ENCODE results near the gene ANK2.
"Not testable (repeated sequence)": the region's sequence is repeated elsewhere in the genome, so short reads cannot be mapped to it uniquely, and the experiment has no call there.

The ANK2 gene

GRCh38 chr4:113065629-113066028 is 16.2 kb downstream of the ANK2 start:
- peaks cover 15% of the 10 kb centered on the region for H3K27me3 Mint-ChIP-seq
- H3K27ac Mint-ChIP-seq: no peak overlapping the region
- H3K36me3 Mint-ChIP-seq (ENCODE audit: low read depth): no peaks in the 10 kb centered on the region
- DNase-seq: no peak
- H3K4me3 Mint-ChIP-seq: no peak overlapping the region
- H3K9me3 Mint-ChIP-seq: no peaks in the 10 kb centered on the region
- no peaks in the 10 kb centered on the region for H3K4me1 Mint-ChIP-seq (ENCODE audit: low read depth)

GRCh38 chr4:113068771-113069170 is 19.3 kb downstream of the ANK2 start:
- H3K27ac Mint-ChIP-seq; H3K9me3 Mint-ChIP-seq; H3K36me3 Mint-ChIP-seq (ENCODE audit: low read depth); H3K4me1 Mint-ChIP-seq (ENCODE audit: low read depth); H3K4me3 Mint-ChIP-seq; DNase-seq: not testable (repeated sequence)
- peaks cover 15% of the 10 kb centered on the region for H3K27me3 Mint-ChIP-seq

DNA sequence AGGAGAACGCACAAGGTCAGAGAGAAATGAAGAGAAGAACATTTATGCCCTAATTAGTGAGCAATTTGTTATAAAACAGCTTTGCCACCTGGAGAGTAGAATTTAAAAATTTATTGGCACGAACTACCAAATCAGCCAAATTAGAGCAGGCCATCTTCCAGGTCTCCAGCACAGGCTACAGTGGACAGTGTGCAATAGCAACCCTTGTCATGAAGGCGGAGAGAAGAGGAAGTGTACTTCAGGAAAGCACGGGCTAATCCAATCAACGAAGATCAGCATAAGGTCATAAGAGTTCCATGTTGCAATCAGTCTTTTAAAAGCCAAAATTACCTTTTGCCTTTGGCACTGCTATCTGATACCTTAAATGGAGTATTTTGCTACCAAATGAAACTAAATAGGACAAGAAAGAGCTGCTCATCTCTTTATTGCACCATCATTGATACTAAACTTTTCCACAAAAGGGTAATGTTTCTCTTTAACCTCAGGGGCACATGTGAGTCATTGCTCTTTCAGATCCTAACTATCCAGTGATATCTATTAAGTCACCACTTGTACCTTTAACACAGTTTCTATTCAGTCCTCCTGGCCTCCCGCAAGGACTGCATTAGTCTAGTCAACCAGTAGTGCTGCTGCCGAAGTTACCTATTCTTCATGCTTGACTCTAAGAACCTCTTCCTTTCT is 19.9 kb downstream of the ANK2 start:
- H3K27ac Mint-ChIP-seq: no peak overlapping the region
- no peaks in the 10 kb centered on the region for H3K4me1 Mint-ChIP-seq (ENCODE audit: low read depth)
- no peak overlapping the region for H3K4me3 Mint-ChIP-seq
- H3K9me3 Mint-ChIP-seq: no peaks in the 10 kb centered on the region
- no peaks in the 10 kb centered on the region for H3K36me3 Mint-ChIP-seq (ENCODE audit: low read depth)
- no peak for DNase-seq
- H3K27me3 Mint-ChIP-seq: peaks cover 12% of the 10 kb centered on the region

GRCh38 chr4:113070755-113071154 is 21.3 kb downstream of the ANK2 start:
- no peak for DNase-seq
- Mint-ChIP-seq H3K4me1 (ENCODE audit: low read depth) (no peaks in the 10 kb centered on the region), H3K9me3 (no peaks in the 10 kb centered on the region), H3K4me3 (no peak overlapping the region), H3K36me3 (ENCODE audit: low read depth) (no peaks in the 10 kb centered on the region), H3K27ac (no peak overlapping the region), H3K27me3 (peaks cover 11% of the 10 kb centered on the region)

DNA sequence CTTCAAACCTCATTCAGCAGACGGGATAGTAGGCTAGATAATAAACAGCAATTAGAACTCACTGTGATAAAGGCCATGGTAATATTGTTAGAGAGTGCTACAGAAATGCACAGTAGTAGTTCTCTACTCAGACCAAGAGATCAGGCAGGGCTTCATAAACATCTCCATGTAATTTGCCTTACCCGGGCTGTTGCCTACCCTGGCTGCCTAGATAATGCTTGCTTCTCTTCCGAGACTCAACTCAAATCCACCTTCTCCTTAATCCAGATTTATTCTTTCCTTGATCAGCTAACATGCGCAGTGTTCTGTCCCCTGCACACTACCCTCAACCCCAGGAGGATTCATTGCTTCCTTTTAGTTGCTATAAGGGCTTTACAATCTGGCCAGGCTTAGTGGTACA is 21.8 kb downstream of the ANK2 start:
- Mint-ChIP-seq H3K27me3 (peaks cover 10% of the 10 kb centered on the region), H3K36me3 (ENCODE audit: low read depth) (no peaks in the 10 kb centered on the region), H3K4me3 (no peak overlapping the region), H3K9me3 (no peaks in the 10 kb centered on the region), H3K4me1 (ENCODE audit: low read depth) (no peaks in the 10 kb centered on the region), H3K27ac (no peak overlapping the region)
- no peak for DNase-seq

DNA sequence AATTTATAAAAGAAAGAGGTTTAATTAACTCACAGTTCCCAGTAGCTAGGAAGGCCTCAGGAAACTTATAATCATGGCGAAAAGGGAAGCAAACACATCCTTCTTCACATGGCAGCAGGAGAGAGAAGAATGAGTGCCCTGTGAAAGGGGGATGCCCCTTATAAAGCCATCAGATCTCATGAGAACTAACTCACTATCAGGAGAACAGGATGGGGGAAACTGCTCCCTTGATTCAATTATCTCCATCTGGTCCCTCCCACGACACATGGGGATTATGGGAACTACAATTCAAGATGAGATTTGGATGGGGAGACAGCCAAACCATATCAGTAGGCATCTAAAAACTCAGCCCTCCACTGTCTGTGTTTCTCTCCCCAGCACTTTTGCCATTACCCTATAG is 22.4 kb downstream of the ANK2 start:
- no peaks in the 10 kb centered on the region for H3K4me1 Mint-ChIP-seq (ENCODE audit: low read depth)
- no peak overlapping the region for H3K27ac Mint-ChIP-seq
- H3K27me3 Mint-ChIP-seq: peaks cover 7% of the 10 kb centered on the region
- no peaks in the 10 kb centered on the region for H3K36me3 Mint-ChIP-seq (ENCODE audit: low read depth)
- no peaks in the 10 kb centered on the region for H3K9me3 Mint-ChIP-seq
- DNase-seq: no peak
- no peak overlapping the region for H3K4me3 Mint-ChIP-seq

DNA sequence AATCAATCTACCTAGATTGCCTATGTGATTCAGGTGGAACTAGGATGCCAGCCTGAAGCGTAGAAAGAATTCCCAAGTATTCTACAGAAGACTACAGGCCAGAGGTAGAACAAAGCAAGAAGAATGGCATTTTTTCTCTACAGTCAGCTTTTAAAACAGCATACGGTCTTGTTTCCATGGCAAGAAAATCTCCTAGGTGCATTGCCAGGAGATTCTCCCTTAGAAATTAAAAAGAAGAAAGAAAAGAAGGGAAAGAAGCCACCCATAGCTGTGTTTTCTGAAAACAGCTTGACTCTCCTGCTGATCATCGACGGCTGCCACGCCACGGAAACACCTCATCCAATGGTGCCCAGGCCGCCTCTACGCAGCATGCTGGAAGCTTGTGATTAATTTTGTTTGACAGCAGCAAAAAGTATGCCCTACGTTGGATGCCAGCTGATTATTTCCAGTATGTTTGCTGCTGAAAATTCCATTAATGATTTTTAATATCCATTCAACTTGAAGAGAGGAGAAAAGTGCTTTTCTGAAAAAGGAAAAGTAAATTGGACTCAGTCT is 24.1 kb downstream of the ANK2 start:
- no peaks in the 10 kb centered on the region for H3K9me3 Mint-ChIP-seq
- no peaks in the 10 kb centered on the region for H3K27me3 Mint-ChIP-seq
- no peaks in the 10 kb centered on the region for H3K36me3 Mint-ChIP-seq (ENCODE audit: low read depth)

GRCh38 chr4:113077575-113077974 is 28.1 kb downstream of the ANK2 start:
- Mint-ChIP-seq H3K27ac (no peak overlapping the region), H3K9me3 (no peaks in the 10 kb centered on the region), H3K36me3 (ENCODE audit: low read depth) (no peaks in the 10 kb centered on the region), H3K4me3 (no peak overlapping the region), H3K27me3 (no peaks in the 10 kb centered on the region), H3K4me1 (ENCODE audit: low read depth) (no peaks in the 10 kb centered on the region)
- DNase-seq: no peak

More for the DNA sequence above, 24.1 kb downstream of the ANK2 start:
- no peak for DNase-seq
- Mint-ChIP-seq H3K4me3 (no peak overlapping the region), H3K27ac (no peak overlapping the region), H3K4me1 (ENCODE audit: low read depth) (no peaks in the 10 kb centered on the region)

DNA sequence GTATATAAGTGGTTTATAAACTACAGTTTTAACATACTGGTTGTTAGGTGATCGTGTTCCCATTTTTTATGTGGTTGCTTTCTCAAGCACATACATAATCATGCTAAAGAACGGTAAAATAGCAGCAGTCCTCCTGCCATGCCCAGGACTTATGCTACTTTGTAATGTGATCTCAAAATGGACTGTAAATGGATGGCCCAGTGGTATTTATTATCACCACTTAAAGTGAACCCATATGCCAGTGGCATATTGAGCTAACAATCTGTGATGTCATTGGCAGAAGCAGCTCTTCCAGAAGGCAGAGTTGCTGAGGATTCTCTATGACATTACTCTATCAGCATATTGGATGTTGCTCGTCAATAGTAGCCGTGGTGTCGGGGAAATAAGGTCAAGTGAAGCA is 28.6 kb downstream of the ANK2 start:
- no peak overlapping the region for H3K4me3 Mint-ChIP-seq
- H3K27me3 Mint-ChIP-seq: no peaks in the 10 kb centered on the region
- no peaks in the 10 kb centered on the region for H3K4me1 Mint-ChIP-seq (ENCODE audit: low read depth)
- H3K9me3 Mint-ChIP-seq: no peaks in the 10 kb centered on the region
- no peak for DNase-seq
- no peaks in the 10 kb centered on the region for H3K36me3 Mint-ChIP-seq (ENCODE audit: low read depth)
- no peak overlapping the region for H3K27ac Mint-ChIP-seq

DNA sequence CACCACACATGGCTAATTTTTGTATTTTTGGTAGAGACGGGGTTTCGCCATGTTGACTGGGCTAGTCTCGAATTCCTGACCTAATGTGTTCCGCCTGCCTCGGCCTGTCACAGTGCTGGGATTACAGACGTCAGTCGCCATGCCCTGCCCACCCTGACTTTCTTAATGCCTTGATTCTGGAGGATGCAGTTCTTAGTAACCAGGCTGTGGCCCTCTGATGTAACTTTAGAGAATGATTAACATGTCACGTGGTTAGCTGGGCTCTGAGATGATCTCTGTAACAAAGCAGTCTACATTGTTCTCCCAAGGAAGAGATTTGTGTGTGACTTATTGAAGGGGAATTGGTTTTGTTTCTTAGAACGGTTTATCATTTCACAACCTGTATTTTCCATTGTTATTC is 30.6 kb downstream of the ANK2 start:
- Mint-ChIP-seq H3K4me1 (ENCODE audit: low read depth) (no peaks in the 10 kb centered on the region), H3K4me3 (no peak overlapping the region), H3K27me3 (peaks cover 7% of the 10 kb centered on the region), H3K9me3 (no peaks in the 10 kb centered on the region), H3K36me3 (ENCODE audit: low read depth) (no peaks in the 10 kb centered on the region), H3K27ac (no peak overlapping the region)
- no peak for DNase-seq

GRCh38 chr4:113080624-113081023 is 31.2 kb downstream of the ANK2 start:
- H3K27me3 Mint-ChIP-seq: peaks cover 7% of the 10 kb centered on the region
- H3K4me1 Mint-ChIP-seq (ENCODE audit: low read depth): no peaks in the 10 kb centered on the region
- H3K36me3 Mint-ChIP-seq (ENCODE audit: low read depth): no peaks in the 10 kb centered on the region
- H3K9me3 Mint-ChIP-seq: no peaks in the 10 kb centered on the region
- H3K4me3 Mint-ChIP-seq: no peak overlapping the region
- DNase-seq: no peak
- no peak overlapping the region for H3K27ac Mint-ChIP-seq

DNA sequence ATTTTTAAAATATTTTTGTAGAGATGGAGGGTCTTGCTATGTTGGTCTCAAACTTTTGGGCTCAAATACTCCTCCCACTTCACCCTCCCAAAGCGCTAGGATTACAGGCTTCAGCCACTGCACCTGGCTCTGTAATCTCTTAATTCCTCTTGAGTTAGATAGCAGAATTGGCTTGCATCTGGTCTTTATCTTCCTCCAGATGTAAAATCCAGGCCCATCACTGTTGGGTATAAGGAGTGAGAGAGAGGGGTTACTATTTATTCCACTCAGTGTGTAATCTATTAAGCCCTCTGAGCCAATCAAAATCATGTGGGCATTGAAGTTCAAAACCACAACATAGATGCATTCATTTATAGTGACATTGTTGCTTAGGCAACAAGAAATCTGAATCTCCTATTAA is 33.9 kb downstream of the ANK2 start:
- H3K4me1 Mint-ChIP-seq (ENCODE audit: low read depth): no peaks in the 10 kb centered on the region
- H3K27me3 Mint-ChIP-seq: peaks cover 7% of the 10 kb centered on the region
- DNase-seq: no peak
- H3K9me3 Mint-ChIP-seq: no peaks in the 10 kb centered on the region
- no peak overlapping the region for H3K27ac Mint-ChIP-seq
- H3K36me3 Mint-ChIP-seq (ENCODE audit: low read depth): no peaks in the 10 kb centered on the region
- no peak overlapping the region for H3K4me3 Mint-ChIP-seq

- no peak for DNase-seq
- H3K27me3 Mint-ChIP-seq: peaks cover 7% of the 10 kb centered on the region
- H3K4me3 Mint-ChIP-seq: no peak overlapping the region
- no peaks in the 10 kb centered on the region for H3K9me3 Mint-ChIP-seq
- no peaks in the 10 kb centered on the region for H3K4me1 Mint-ChIP-seq (ENCODE audit: low read depth)
- no peak overlapping the region for H3K27ac Mint-ChIP-seq
- no peaks in the 10 kb centered on the region for H3K36me3 Mint-ChIP-seq (ENCODE audit: low read depth)
Measured at GRCh38 chr4:113086172-113086695, 36.8 kb downstream of the ANK2 start.

DNA sequence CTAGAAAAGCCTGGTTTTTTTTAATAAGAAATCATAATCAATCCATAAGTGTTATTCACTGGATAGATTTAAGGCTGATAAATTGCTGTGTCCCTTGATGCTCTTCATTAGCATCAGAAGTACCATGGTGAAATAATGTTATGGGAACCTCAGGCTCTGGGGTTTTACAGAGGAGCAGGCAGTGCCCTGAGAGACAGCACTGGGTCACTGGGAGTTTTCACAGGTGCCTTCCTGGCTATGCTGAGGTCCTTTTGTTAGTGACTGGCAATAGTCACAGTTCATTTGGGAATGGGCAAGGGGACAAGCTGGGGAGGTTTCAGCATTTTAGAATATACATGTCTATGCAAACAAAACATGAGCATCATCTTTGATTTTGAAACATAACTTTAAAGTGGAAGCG is 38.6 kb downstream of the ANK2 start:
- Mint-ChIP-seq H3K36me3 (ENCODE audit: low read depth) (no peaks in the 10 kb centered on the region), H3K27me3 (peaks cover 7% of the 10 kb centered on the region), H3K4me1 (ENCODE audit: low read depth) (no peaks in the 10 kb centered on the region), H3K9me3 (no peaks in the 10 kb centered on the region), H3K4me3 (no peak overlapping the region), H3K27ac (no peak overlapping the region)
- DNase-seq: no peak

GRCh38 chr4:113090954-113091353 is 41.5 kb downstream of the ANK2 start:
- Mint-ChIP-seq H3K4me3 (no peak overlapping the region), H3K27ac (no peak overlapping the region), H3K36me3 (ENCODE audit: low read depth) (no peaks in the 10 kb centered on the region), H3K27me3 (no peaks in the 10 kb centered on the region), H3K4me1 (ENCODE audit: low read depth) (no peaks in the 10 kb centered on the region), H3K9me3 (no peaks in the 10 kb centered on the region)
- DNase-seq: no peak
